ENCODE results near the gene TSC22D2.
"Not testable (repeated sequence)": the region's sequence is repeated elsewhere in the genome, so short reads cannot be mapped to it uniquely, and the experiment has no call there.

TSC22D2 gene

DNA sequence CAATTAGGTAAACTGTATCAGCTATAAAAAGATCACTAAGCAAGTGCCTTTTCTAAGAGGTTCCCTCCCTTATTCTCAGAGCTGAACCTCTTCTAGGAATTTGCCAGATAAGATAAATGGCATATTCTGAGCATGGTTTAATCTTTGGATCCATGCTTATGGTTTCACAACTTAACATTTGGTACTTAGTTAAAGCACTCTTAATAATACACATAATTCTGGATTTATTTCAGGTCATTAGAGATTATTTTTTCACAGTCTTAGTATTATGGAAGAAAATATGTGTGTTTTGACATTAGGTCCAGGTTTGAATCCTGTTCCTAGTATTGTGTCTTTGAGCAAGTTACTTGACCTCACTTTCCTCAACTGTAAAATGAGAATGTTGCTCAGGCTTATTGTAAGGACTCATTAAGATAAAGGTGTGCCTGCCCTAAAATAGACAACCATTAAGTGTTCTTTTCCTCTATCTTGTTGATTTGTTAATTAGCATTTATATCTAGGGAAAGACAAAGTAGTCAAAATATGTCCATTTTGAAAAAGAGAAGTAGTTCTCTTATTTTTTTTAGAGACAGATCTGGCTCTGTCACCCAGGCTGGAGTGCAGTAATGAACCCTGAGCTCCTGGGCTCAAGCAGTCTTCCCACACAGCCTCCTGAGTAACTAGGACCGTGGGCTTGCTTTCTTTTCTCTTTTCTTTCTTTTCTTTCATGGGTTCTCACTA lies 43.4 kb downstream of the TSC22D2 start:
- no peak for DNase-seq

DNA sequence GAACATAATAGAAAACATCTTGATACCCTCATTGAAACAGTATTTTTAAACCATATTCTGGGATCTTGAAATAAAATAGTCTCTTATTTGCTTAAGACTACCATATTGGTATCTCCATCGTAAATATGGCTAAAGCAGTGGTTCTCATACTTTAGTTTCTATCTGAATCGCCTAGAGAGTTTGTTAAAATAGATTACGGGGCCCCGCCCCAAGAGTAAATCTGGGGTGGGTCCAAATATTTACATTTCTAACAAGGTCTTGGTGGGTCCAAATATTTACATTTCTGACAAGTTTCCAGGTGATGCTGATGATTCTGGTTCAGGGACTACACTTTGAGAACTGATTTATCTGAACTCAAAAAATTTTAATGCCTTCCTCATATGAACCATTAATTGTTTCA lies 45.3 kb downstream of the TSC22D2 start:
- no peak for DNase-seq

DNA sequence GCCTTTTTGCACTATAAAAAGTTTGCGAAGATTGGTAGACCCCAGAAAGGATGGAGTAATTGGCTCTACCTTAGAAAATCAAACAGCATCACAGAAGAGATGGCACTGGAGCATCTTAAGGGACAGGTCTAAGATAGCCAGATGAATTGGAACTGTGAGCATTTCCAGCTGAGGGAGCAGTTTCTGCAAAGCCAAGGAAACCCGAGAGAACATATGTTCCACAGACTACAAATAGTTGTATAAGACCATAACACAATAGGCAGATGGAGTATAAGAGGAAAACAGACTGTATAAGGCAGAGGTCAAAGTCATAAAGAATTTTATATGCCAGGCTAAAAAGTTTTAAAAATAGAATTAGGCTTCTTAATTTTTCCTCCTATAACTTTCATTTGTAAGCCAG lies 46.0 kb downstream of the TSC22D2 start:
- no peak for DNase-seq

DNA sequence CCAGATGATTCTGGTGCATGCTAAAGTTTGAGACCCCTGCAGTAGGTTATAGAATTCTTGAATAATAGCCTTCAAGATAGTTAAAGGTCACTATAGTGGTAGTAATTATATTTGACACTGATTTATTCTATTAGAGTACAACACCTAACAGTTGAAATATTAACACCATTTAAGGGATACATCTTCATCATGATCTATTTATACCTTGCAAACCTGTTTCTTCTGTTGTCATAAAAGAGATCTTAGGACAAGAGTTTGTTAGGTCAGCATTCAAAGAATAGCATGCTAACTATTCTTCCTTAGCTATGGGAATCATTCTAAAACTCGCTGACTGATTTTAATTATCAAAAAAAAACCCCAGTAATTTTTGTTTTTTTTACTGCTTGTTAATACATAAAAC lies 46.5 kb downstream of the TSC22D2 start:
- DNase-seq = no peak

DNA sequence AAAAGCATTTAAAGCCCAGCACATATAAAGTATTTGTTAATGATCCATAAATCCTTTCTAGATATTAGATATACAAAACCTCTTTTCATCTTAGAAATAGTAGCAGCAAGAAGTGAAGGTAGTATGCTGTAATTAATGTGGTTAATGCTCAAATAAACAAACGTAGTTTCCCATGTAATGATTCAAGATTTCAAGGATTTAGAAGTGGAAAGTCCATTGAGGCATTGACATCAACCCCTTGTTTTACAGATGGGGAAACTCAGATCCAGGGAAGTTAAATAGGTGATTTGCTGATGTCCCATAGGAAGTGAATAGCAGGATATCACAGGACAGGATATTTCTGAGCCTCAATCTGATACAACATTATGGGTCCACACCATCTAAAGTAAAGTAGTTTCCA lies 47.2 kb downstream of the TSC22D2 start:
- no peak for DNase-seq

DNA sequence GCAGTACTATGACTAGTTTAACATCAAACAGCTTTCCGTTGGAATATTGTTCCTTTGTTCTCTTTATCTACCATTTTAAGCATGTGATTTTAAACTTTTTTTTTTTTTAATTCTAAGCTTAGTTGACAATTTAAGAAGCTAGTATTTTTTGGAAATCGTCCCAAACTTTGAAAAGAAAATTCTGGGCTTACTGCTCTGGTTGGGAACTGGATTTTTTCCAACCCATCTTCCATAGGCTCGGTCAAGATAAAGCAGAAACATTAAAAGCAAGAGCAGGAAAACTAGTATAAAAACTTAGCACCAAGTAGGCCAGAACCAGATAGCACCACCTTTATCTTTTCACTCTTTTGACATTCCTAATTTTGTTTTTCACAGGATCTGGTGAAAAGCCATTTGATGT lies 49.9 kb downstream of the TSC22D2 start:
- DNase-seq = no peak

DNA sequence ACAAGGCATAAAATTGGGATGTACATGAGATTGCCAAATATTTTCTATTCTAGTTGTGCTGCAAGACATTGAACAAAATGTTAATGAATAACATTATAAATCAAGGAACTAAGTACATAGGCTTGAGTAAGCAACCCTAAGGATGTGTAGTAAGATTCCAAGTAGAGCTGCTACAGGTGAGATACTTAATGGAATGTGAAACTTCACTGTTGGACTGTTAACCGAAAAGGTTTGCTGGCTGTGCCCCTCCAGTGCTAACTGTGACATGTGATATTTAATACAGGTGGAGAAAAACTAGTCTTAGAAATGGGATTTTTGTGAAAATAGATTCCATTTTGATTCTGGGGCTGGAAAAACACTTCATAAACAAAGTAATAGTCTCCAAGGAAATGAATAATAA lies 52.4 kb downstream of the TSC22D2 start:
- DNase-seq = no peak

DNA sequence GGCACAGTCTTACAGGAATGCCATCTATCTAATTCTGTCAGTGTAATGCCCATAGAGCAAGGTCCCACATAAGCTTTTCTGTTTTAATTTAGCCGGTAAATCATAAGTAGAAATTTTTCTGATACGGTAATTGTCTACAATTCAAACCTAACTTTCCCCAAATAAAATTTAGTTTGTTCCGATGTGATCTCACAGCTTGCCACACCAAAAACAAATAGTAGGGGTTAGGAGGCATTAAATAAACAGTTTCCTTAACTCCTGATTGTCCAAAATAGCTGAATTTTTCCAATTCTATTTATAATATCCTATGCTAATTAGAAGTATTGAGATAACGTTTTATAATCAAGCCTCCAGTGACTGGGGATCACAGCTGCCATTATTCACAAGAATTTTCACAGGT lies 53.3 kb downstream of the TSC22D2 start:
- DNase-seq = no peak

DNA sequence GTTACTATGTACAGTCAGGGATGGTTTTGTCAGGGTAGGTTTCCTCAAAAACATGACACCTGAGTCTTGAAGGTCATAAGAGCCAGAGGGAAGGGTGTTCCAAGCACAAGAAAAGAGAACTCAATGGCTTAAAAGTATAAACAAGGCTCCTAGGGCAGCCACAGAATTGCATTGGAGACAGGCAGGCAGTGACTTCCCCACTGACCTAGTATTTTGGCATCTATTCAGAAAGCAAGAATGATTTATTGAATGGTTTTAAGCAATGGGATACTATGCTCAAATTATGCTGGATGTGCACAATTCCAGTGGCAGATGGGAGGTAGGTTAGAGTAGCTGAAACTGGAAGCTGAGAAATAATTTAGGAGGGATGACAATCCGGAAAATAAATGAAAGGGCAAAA lies 54.0 kb downstream of the TSC22D2 start:
- DNase-seq = no peak

DNA sequence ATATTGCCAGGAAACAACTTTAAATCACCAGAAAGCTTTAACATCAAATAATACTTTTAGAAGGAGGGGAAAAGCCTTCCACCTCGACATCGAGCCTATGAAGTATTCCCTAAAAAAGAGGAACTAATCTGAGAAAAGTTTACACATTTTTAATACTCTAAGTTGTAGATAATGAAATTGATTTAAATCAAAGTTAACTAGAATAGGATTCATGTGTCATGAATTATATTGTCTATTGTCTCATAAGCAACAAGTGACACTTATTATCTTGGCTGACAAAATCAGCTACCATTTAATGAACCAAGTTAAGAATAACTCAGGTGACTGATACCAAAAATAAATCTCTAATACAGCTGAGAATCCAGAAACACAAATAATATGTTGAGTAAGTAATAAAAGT lies 56.6 kb downstream of the TSC22D2 start:
- no peak for DNase-seq

DNA sequence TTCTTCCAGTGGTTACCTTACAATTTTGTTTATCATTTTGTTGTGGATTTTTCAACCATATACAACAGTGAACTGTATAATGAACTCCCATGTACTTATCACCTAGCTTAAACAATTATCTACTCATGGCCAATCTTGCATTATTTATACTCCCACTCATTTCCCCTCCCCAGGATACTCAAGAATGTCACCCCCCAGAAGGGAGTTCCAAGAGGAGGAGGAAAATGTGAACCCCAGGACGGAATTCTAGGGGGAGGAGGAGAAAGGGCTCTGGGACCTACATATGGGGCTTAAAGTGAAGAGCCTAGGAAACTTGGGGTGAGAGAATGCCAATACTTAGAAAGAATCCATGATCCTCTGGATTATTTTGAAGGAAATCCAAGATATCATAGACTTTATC lies 59.3 kb downstream of the TSC22D2 start:
- DNase-seq = no peak

DNA sequence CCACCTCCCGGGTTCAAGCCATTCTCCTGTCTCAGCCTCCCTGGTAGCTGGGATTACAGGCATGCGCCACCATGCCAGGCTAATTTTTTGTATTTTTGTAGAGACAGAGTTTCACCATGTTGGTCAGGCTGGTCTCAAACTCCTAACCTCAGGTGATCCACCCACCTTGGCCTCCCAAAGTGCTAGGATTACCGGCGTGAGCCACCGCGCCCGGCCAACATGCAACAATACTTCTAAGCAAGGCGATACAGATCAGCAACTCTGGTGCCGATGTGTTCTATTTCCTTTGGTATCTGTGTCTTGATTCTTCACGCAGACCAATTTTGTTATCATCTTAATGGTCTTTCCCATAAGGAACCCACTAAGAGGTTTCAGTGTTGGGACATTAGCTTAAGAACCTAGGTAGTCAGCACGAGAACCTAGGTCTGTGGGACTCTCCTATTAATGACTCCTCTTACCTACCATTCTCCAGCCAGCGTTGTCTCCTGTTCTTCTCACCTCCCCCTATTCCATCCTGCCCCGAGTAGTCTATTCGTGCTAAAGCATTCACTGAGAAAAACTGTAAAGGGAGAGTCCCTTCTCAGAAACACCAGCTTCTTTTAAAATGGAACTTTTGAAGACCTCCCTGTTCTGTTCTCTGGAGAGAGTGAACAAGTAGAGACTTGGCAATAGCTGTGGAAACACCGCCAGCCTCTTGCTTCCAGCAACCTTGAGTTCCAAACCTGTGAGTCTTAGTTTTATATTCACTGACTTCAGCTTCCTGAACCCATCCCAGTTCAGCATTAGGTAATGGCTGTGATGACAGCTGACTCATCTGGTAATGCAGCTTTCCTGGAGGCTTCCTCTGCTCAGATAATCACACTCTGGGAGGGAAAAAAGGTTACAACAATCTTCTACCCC lies 61.2 kb downstream of the TSC22D2 start:
- peak; percentile 88 for DNase-seq

DNA sequence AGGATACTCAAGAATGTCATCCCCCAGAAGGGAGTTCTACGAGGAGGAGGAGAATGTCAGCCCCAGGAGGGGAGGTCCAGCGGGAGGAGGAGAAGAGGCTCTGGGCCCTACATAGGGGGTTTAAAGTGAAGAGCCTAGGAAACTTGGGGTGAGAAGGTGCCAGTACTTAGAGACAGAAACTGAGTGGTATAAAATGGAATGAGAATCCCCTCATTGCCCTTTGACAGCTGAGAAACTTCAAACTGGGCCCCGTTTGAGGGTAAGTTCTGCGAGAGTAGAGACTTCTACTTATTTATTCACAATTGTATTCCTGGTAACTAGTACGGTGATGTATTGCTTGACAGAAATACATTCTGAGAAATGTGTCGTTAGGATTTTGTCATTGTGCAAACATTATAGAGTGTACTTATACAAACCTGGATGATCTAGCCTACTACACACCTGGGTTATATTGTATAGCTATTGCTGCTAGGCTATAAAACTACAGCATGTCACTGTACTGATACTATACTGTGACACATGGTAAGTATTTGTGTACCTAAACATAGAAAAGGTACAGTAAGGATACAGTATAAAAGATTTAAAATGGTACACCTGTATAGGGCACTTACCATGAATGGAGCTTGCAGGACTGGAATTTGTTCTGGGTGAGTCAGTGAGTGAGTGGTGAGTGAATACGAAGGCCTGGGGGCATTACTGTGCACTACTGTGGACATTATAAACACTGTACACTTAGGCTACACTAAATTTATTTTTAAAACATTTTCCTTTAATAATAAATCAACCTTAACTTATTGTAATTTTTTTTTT lies 62.0 kb downstream of the TSC22D2 start:
- peak; percentile 9 for DNase-seq

DNA sequence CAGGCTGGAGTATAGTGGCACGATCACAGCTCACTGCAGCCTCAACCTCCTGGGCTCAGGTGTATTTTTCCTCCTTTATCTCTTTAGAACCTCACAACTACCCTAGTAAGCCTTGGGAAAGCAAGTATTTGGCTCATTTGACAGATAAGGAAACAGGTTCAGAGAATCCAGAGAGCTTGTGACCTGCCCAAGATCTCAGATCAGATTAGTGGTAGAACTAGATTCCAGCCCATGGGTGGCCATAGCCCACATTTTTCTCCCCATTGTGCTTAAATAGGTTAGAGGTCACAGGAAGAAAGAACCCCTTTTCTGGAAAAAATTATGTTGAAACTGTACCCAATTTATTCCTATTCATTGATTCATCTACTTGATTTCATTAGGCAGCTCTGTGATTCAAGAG lies 64.3 kb downstream of the TSC22D2 start:
- no peak for DNase-seq

DNA sequence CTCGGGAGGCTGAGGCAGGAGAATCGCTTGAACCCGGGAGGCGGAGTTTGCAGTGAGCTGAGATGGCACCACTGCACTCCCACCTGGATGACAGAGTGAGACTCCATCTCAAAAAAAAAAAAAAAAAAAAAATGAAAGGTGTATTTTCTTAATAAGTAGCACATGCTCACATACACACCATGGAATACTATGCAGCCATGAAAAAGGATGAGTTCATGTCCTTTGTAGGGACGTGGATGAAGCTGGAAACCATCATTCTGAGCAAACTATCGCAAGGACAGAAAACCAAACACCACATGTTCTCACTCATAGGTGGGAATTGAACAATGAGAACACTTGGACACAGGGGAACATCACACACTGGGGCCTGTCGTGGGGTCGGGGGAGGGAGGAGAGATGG lies 65.1 kb downstream of the TSC22D2 start:
- DNase-seq = not testable (repeated sequence)

DNA sequence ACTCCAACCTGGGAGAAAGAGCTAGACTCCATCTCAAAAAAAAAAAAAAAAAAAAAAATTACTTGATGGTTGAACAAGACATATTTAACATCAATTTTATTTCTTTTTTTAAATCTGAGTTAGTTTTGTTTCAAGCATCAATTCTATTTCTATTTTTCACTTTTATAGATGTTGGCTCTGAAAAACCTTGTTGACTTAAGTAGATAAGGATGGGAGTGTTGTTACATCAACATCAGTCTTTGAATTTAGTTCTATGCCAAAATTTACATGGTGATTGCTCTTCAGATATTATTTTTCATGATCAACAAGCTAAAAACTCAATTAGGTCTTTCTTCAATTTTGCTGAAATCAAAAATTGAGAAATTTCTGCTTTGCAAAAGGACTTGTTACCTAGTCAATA lies 71.3 kb downstream of the TSC22D2 start:
- DNase-seq = no peak

DNA sequence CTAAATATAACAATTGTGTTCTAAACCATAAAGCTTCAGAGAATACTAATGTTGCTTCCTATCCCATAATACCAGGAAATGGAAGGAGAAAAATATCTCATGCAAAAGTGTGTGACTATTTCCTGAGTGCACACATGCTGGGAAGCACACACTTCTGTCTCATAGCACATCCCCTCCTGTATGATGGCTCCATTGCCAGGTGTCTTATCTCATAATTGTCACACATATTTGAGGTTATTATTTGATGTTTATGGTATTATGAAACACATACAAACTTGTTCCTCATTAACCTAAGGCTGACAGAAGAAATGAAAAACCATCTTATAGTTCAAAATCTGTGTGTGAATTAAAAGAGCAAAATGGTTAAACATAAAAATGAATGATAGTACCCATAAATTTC lies 72.8 kb downstream of the TSC22D2 start:
- DNase-seq = no peak

DNA sequence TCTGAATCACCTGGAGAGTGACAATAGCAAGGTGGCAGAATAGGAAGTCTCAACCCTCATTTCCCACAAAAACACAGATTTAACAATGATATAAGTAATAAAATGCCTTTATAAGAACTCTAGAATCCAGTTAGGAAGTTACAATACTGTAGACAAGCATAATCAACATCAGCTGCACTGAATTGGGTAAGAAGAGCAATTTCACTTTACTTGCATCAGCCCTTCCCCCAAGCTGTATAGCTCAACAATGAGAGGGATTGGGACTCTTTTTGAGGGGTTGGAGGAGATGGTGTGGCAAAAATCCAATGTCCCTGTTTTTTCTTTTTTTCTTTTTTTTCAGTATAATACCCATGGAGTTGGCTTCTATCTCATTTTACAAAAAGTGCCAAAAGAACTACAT lies 75.1 kb downstream of the TSC22D2 start:
- no peak for DNase-seq

DNA sequence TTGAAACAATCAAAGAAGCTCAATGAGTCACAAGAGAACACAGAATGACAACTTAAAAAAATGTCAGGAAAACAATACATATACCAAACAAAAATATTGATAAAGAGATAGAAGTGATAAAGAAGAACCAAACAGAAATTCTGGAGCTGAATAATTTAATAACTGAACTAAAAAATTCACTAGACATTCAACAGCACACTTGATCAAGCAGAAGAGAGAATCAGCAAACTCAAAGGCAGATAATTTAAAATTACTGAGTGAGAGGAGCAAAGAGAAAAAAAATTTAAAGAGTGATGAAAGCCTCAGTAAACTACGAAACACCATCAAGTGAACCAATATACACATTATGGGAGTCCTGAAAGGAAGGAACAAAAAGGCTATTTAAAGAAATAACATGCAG lies 76.3 kb downstream of the TSC22D2 start:
- DNase-seq = no peak

DNA sequence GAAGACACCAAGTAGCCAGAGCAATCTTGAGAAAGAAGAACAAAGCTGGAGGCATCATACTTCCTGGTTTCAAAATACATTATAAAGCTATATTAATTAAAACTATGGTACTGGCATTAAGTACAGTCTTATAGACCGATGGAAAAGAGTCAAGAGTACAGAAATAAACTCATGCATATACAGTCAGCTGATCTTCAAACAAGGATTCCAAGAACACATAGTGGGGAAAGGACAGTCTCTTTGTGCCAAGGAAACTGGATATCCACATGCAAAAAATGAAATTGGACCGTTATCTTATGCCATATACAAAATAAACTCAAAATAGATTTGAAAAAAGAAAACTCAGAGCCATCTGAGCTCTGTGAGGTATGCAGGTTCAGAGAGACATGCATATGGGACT lies 80.8 kb downstream of the TSC22D2 start:
- no peak for DNase-seq

DNA sequence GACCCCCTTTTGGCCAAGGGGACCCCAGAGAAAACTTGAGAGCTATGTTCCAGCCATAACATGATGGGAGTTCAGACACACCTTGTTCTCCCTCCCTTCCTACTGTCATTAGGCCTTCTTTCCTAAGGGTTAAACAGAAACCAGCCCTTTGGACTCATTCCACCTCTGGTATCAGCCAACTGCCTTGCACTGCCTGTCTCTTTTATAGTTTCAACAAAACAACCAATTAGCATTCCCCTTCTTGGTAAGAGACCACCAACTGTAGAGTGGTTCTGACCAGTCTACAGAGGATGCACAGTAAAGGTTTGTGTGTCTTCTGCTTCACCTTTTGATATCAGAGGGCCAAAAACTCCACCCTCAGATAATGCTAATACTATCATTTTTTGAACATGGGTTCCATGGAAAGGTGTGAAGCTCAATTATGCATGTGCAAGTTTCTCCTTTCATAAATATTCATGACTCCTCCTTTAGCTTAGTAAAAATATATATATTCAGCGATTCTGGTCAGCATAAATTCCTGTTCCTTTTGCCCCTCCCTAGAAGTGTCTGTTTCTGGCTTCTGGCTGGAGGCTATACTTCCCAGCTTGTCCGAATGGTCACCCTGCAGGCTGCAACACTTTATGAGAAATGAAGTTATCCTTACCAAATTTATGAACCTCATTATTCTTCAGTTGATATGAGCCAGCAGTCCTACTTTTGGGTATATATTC lies 82.3 kb downstream of the TSC22D2 start:
- no peak for DNase-seq

DNA sequence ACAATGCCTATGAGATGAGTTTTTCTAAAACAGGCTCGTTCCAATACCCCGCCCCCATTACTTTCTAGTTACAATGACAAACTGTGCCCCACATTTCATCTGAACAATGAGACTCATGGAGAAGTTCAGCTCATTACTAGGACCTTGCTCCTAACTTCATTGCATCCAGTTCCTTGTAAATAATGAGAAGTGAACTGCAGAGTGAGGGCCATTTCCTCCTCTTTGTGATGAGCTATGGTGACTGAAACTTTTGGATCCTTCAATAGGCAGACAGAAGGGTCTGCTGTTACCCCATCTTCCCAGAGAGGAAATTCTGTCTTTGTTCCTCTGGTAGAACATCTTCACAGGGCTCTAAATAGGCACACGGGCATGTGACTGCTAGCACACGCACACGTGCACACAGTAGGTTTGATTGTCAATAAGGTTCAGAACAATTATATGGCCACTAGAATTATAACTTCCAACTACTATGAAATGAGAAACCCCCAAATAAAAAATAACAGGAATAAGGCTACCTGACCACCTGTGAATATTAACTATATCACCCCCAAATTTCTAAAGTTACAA lies 86.4 kb downstream of the TSC22D2 start:
- DNase-seq = no peak

DNA sequence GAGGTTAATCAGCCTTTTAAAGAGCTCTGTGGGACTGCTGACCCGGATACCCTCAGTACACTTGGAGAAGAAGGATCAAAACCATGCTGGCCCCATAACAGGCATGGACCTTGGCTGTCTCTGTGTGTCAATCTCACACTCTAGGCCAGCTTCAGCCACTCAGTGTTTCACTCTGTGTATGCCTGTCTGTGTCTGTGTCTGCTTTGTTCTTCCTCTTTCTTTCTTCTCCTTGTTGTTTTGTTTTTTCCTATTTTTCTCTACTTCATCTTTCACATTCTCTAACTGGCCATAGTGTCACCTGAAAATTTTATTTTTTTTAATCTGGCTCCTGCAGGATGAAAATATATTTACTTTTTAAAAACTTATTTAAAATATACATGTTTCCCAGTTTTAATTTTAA lies 87.1 kb downstream of the TSC22D2 start:
- no peak for DNase-seq
